ENCODE measurements around the gene PARD3B. TPM values are rescaled to one million over a fixed set of nuclear protein-coding genes. Genes with fewer than 3 reads are reported as not detected.

PARD3B gene
- total and polyA plus RNA-seq, 2 of the 8 experiments (the other 6 are each of a cell fraction or from before 2014, with no cell fraction given) = 1.2 to 5.7 TPM

DNA sequence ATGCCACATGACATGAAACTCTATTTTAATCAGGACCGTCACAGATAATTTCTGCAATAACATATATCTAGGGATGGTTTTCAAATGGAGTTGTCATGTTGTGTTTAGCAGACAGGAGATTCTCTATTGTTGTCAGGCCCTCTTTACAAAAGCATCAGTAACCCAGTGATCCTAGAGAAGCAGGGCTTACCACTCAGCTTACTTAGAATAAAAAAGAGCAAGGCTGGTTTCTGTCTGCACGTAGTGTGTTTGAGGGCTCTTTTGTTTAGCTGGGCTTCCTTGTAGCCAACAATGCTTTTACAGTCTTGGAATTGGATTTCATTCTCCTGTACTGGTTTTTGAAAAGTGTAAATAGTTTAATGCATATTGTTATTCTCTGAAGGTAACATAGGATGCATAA, 926.5 kb downstream of the PARD3B start:
- H3K4me2 ChIP-seq (ENCODE audit: insufficient read depth in 1 of 2, low read depth in 2 of 2, low read length in 2 of 2) = no peak overlapping the region
- no peak overlapping the region for H2BK15ac ChIP-seq (ENCODE audit: low read length)
- no peak overlapping the region; the same call in 1 of the 2 replicates for H2BK20ac ChIP-seq (ENCODE audit: low read length)
- H2AFZ ChIP-seq (ENCODE audit: low read length) = no peak overlapping the region
- H3K36me3 ChIP-seq (ENCODE audit: control insufficient read depth in 2 of 4, insufficient read depth in 4 of 4, low read length in 3 of 4) = no peaks in the 10 kb centered on the region
- H3K27ac ChIP-seq (ENCODE audit: low read depth, low read length) = no peak overlapping the region
- H3K56ac ChIP-seq (replicated peaks; ENCODE audit: insufficient read length, low read depth, low read length) = no peak overlapping the region
- H3K79me1 ChIP-seq (ENCODE audit: low read depth, low read length) = no peaks in the 10 kb centered on the region
- CTCF ChIA-PET (ENCODE audit: partially characterized antibody) = interaction anchor here (1.3 kb wide), 1 partner anchor 62 kb away, joined by 3 read pairs; no protein-coding TSS in a partner anchor
- no peaks in the 10 kb centered on the region for H3K23me2 ChIP-seq (ENCODE audit: low read depth, low read length)
- H2BK120ac ChIP-seq (replicated peaks; ENCODE audit: low read depth, low read length) = no peak overlapping the region
- H2AK5ac ChIP-seq (ENCODE audit: low read depth, low read length) = no peak overlapping the region
- no peak overlapping the region for H2BK12ac ChIP-seq (ENCODE audit: low read depth, low read length)
- no peak overlapping the region for H2BK5ac ChIP-seq (ENCODE audit: low read depth, low read length)
- H4K5ac ChIP-seq (ENCODE audit: insufficient read length, low read depth, low read length) = peak overlapping the region; percentile 21
- H3K27me3 ChIP-seq (replicated peaks in 1 of 4; ENCODE audit: control insufficient read depth in 3 of 4, extremely low read depth in 1 of 4, insufficient read depth in 3 of 4, low read length in 3 of 4) = peaks cover 0 to 2% (median 0%) of the 10 kb centered on the region in 4 experiments; a peak in 1 of 7 replicates
- no peak overlapping the region for H4K8ac ChIP-seq (ENCODE audit: extremely low read depth, insufficient read depth, low read length)
- POLR2A ChIA-PET (ENCODE audit: partially characterized antibody) = interaction anchor here (0.6 kb wide), 1 partner anchor 108 kb away, joined by 3 read pairs; no protein-coding TSS in a partner anchor
- H3K79me2 ChIP-seq (ENCODE audit: control insufficient read depth in 1 of 2, insufficient read depth in 2 of 2, low read length in 2 of 2) = no peaks in the 10 kb centered on the region
- no peak overlapping the region for H3K23ac ChIP-seq (ENCODE audit: insufficient read length)
- FAIRE-seq (peak; percentile 19), DNase-seq (ENCODE audit: low read depth in 1 of 2, low spot score in 2 of 2) (no peak)
- no peaks in the 10 kb centered on the region for H4K20me1 ChIP-seq (replicated peaks in 1 of 2; ENCODE audit: control insufficient read depth in 1 of 2, insufficient read depth in 2 of 2, low read length in 2 of 2)
- H3K9ac ChIP-seq (replicated peaks in 1 of 4; ENCODE audit: extremely low read depth in 1 of 4, low read depth in 3 of 4, low read length in 3 of 4) = no peak overlapping the region
- WGBS, 2 experiments (ENCODE audit: extremely low coverage in 1 of 2, insufficient coverage in 1 of 2, insufficient read length in 1 of 2, insufficient replicate concordance in 2 of 2, low coverage in 1 of 2, low lambda C conversion rate in 2 of 2, missing lambda C conversion rate in 1 of 2) = 51% methylated on average over 2 of the region's 2 CpGs; no CpG with 5 or more reads in 1 of the 2 experiments
- no peak overlapping the region for H3K14ac ChIP-seq (ENCODE audit: insufficient read length)
- no peak overlapping the region for H4K91ac ChIP-seq (replicated peaks; ENCODE audit: insufficient read length, low read length)
- H3K18ac ChIP-seq (ENCODE audit: extremely low read depth, low read length) = no peak overlapping the region
- no peak overlapping the region for H3K4ac ChIP-seq (replicated peaks; ENCODE audit: insufficient read length, low read depth, low read length)
- peaks cover 0 to 7% (median 2%) of the 10 kb centered on the region in 4 experiments; a peak in 5 of 7 replicates for H3K4me1 ChIP-seq (replicated peaks in 1 of 4; ENCODE audit: control insufficient read depth in 3 of 4, insufficient read depth in 4 of 4, low read length in 3 of 4)
- H3K4me3 ChIP-seq (ENCODE audit: extremely low read depth in 1 of 4, insufficient read depth in 2 of 4, low read depth in 3 of 4, low read length in 4 of 4) = no peak overlapping the region
- H3K9me3 ChIP-seq (ENCODE audit: insufficient read depth in 2 of 2, low read depth in 1 of 2, low read length in 1 of 2) = no peaks in the 10 kb centered on the region
- TF ChIP-seq CHD2 (IDR thresholded peaks at IDR 0.05; ENCODE audit: low read length) = no peak
- TF ChIP-seq SRF (IDR thresholded peaks at IDR 0.05; ENCODE audit: low read depth, low read length) = no peak
- no peak for TF ChIP-seq KDM4A (IDR thresholded peaks at IDR 0.05; ENCODE audit: low read depth, low read length, severe bottlenecking)
- TF ChIP-seq RNF2 (IDR thresholded peaks at IDR 0.05; ENCODE audit: borderline replicate concordance, low read depth, low read length, missing control alignments, poor library complexity, severe bottlenecking) = no peak
- no peak for TF ChIP-seq TEAD4 (IDR thresholded peaks at IDR 0.05; ENCODE audit: low read depth, low read length)
- TF ChIP-seq SUZ12 (IDR thresholded peaks at IDR 0.05; ENCODE audit: low read length) = no peak

All from H1 (cell line).